IMR-90 (cell line): ENCODE measurements around the gene ERG. TPM values are rescaled to one million over a fixed set of nuclear protein-coding genes. Genes with fewer than 3 reads are reported as not detected.
A peak's percentile ranks its signal among the peaks of the same experiment; 100 is the strongest.

Experiments
- ATAC-seq: fragments of 200-7000 bp; cut with Tn5 transposase; 2 replicates; pipeline ENCODE4 v1.9.1; 2020; ENCODE audit warnings: low read depth, mild to moderate bottlenecking, moderate library complexity
- BruUV-seq: library from RNA; stranded (reverse); fragments of 400-500 nt; replicated peaks from 2 replicates; lab custom pipeline; 2021; lab: Mats Ljungman, UMichigan
- CTCF ChIA-PET: fragments of 300-600 bp; formaldehyde crosslinking; extraction: SDS; loops from one replicate; lab custom pipeline; 2021; ENCODE audit warnings: antibody characterized with exemption; lab: Yijun Ruan, JAX
- POLR2A ChIA-PET: fragments of 300-600 bp; sonication (Branson Sonifier 250); formaldehyde crosslinking; loops from one replicate; lab custom pipeline; 2022; ENCODE audit warnings: antibody characterized with exemption; ENCODE audit not compliant: unreplicated experiment; lab: Charles Lee
- DNase-seq: peaks from one replicate; pipeline ENCODE4 v3.0.0; 2013
- H2AFZ ChIP-seq: replicated peaks from 2 replicates; pipeline ENCODE3; 2013; ENCODE audit warnings: low read length, mild to moderate bottlenecking; ENCODE audit not compliant: poor library complexity
- H2AK5ac ChIP-seq: 2 replicates; pipeline ENCODE4 v1.6.1; 2013; ENCODE audit warnings: low read depth, low read length, inconsistent platforms
- H2AK9ac ChIP-seq: replicated peaks from 2 replicates; pipeline ENCODE3; 2013; ENCODE audit warnings: mild to moderate bottlenecking, low read depth, low read length, moderate library complexity; ENCODE audit not compliant: poor library complexity
- H2BK120ac ChIP-seq: 2 replicates; pipeline ENCODE4 v1.6.1; 2013; ENCODE audit warnings: low read depth, low read length, inconsistent platforms
- H2BK15ac ChIP-seq: 3 replicates; pipeline ENCODE4 v1.6.1; 2013; ENCODE audit warnings: low read depth, low read length, inconsistent platforms
- H2BK20ac ChIP-seq: 2 replicates; pipeline ENCODE4 v1.6.1; 2013; ENCODE audit warnings: low read depth, mild to moderate bottlenecking, inconsistent platforms, low read length, moderate library complexity
- H2BK5ac ChIP-seq: 2 replicates; pipeline ENCODE4 v1.6.1; 2013; ENCODE audit warnings: mild to moderate bottlenecking, low read depth, low read length, inconsistent platforms; ENCODE audit not compliant: poor library complexity, severe bottlenecking
- H3K14ac ChIP-seq: replicated peaks from 2 replicates; pipeline ENCODE4 v1.6.1; 2013; ENCODE audit warnings: low read depth, low read length, inconsistent platforms
- H3K18ac ChIP-seq: 2 replicates; pipeline ENCODE4 v1.6.1; 2013; ENCODE audit warnings: low read depth, low read length, control low read depth
- H3K23ac ChIP-seq: 2 replicates; pipeline ENCODE4 v1.6.1; 2013; ENCODE audit warnings: low read depth, low read length, inconsistent platforms
- H3K27ac ChIP-seq: 2 replicates; pipeline ENCODE4 v1.5.1; 2013; ENCODE audit warnings: mild to moderate bottlenecking, control low read depth, low read length; ENCODE audit not compliant: insufficient read depth
- H3K27me3 ChIP-seq: 2 replicates; pipeline ENCODE4 v1.6.1; 2013; ENCODE audit warnings: low read length; ENCODE audit not compliant: control insufficient read depth, insufficient read depth
- H3K36me3 ChIP-seq: 2 replicates; pipeline ENCODE4 v1.6.1; 2013; ENCODE audit warnings: low read length, mixed read lengths; ENCODE audit not compliant: control insufficient read depth, insufficient read depth
- H3K4ac ChIP-seq: 2 replicates; pipeline ENCODE4 v1.6.1; 2013; ENCODE audit warnings: low read depth, low read length, inconsistent platforms
- H3K4me1 ChIP-seq: 2 replicates; pipeline ENCODE4 v1.6.1; 2013; ENCODE audit warnings: low read length, mixed read lengths; ENCODE audit not compliant: control insufficient read depth, insufficient read depth
- H3K4me2 ChIP-seq: 2 replicates; pipeline ENCODE4 v1.6.1; 2013; ENCODE audit warnings: low read depth, mild to moderate bottlenecking, control low read depth, low read length, moderate library complexity
- H3K4me3 ChIP-seq: 2 replicates; pipeline ENCODE4 v1.5.1; 2013; ENCODE audit warnings: low read depth, mild to moderate bottlenecking, control low read depth, low read length, moderate library complexity; ENCODE audit not compliant: insufficient read depth
- H3K56ac ChIP-seq: 2 replicates; pipeline ENCODE4 v1.6.1; 2013; ENCODE audit warnings: low read length, inconsistent platforms; ENCODE audit not compliant: insufficient read depth; ENCODE audit errors: extremely low read depth
- H3K79me1 ChIP-seq, 2 experiments: 2 replicates each; pipeline ENCODE4 v1.6.1; 2013; ENCODE audit warnings: low read length in 2 of 2, inconsistent platforms in 1 of 2, low read depth in 1 of 2
- H3K9ac ChIP-seq: 2 replicates; pipeline ENCODE4 v1.6.1; 2013; ENCODE audit warnings: low read depth, low read length, control low read depth
- H3K9me1 ChIP-seq: 2 replicates; pipeline ENCODE4 v1.6.1; 2013; ENCODE audit warnings: low read length, inconsistent platforms; ENCODE audit not compliant: insufficient read depth
- H3K9me3 ChIP-seq: 2 replicates; pipeline ENCODE4 v1.6.1; 2013; ENCODE audit warnings: low read length; ENCODE audit not compliant: control insufficient read depth, insufficient read depth
- H4K20me1 ChIP-seq: 2 replicates; pipeline ENCODE4 v1.6.1; 2013; ENCODE audit warnings: low read length, inconsistent platforms; ENCODE audit not compliant: insufficient read depth
- H4K5ac ChIP-seq: 2 replicates; pipeline ENCODE4 v1.6.1; 2013; ENCODE audit warnings: mild to moderate bottlenecking, low read depth, low read length, control low read depth
- H4K8ac ChIP-seq, 2 experiments: 2 replicates each; pipeline ENCODE4 v1.6.1; 2013; ENCODE audit warnings: low read depth in 2 of 2, low read length in 2 of 2, control low read depth in 1 of 2, inconsistent platforms in 1 of 2
- H4K91ac ChIP-seq: 2 replicates; pipeline ENCODE4 v1.6.1; 2013; ENCODE audit warnings: low read depth, low read length, inconsistent platforms; ENCODE audit not compliant: insufficient read depth
- BHLHE40 ChIP-seq: fragments of 150-350 bp; IDR thresholded peaks from 2 replicates; pipeline ENCODE4 v1.6.1; 2016; ENCODE audit warnings: mild to moderate bottlenecking, low read depth, low read length
- FOS ChIP-seq: fragments of 150-350 bp; IDR thresholded peaks from 2 replicates; pipeline ENCODE4 v1.6.1; 2016; ENCODE audit warnings: low read depth, low read length
- MAZ ChIP-seq: IDR thresholded peaks from 2 replicates; pipeline ENCODE4 v1.6.1; 2012; ENCODE audit warnings: low read depth, mild to moderate bottlenecking, low read length, improper control_type of control experiment, moderate library complexity, borderline replicate concordance
- MXI1 ChIP-seq: IDR thresholded peaks from 2 replicates; pipeline ENCODE4 v1.6.1; 2012; ENCODE audit warnings: low read depth, mild to moderate bottlenecking, low read length, moderate library complexity, borderline replicate concordance
- NFE2L2 ChIP-seq: fragments of 150-350 bp; IDR thresholded peaks from 2 replicates; pipeline ENCODE4 v1.6.1; 2016; ENCODE audit warnings: low read depth, mild to moderate bottlenecking, low read length
- POLR2A ChIP-seq: IDR thresholded peaks from 2 replicates; pipeline ENCODE4 v1.6.1; 2012; ENCODE audit warnings: mild to moderate bottlenecking, low read depth, low read length
- RAD21 ChIP-seq: IDR thresholded peaks from 2 replicates; pipeline ENCODE4 v1.6.1; 2012; ENCODE audit warnings: low read length, improper control_type of control experiment
- RCOR1 ChIP-seq: IDR thresholded peaks from 2 replicates; pipeline ENCODE4 v1.6.1; 2012; ENCODE audit warnings: mild to moderate bottlenecking, low read length, improper control_type of control experiment; ENCODE audit not compliant: insufficient replicate concordance
- RFX5 ChIP-seq: IDR thresholded peaks from 2 replicates; pipeline ENCODE4 v1.8.0; 2012; ENCODE audit warnings: low read depth, mild to moderate bottlenecking, low read length, moderate library complexity
- WGBS, 2 experiments: methylation state at CpG; one replicate each; pipeline versions ENCODE4 v1.1.5 to v1.1.7; 2013; ENCODE audit warnings: missing lambda C conversion rate in 2 of 2; ENCODE audit not compliant: insufficient read length in 1 of 2; ENCODE audit errors: extremely low coverage in 2 of 2; 5-methylcytosine and 5-hydroxymethylcytosine counted together
- dilution Hi-C: fragments of 300-500 bp; cut with HindIII; formaldehyde crosslinking; loops from one replicate; pipeline ENCODE4 v1.14.3; 2018; ENCODE audit warnings: low sequenced_read_pairs; ENCODE audit not compliant: unreplicated experiment
- in situ Hi-C: fragments of 300-500 bp; cut with MboI; formaldehyde crosslinking; loops from 3 replicates; pipeline ENCODE4 v1.14.3; 2019; ENCODE audit warnings: low sequenced_read_pairs, inconsistent platforms, mixed read lengths
- intact Hi-C: fragments of 100-400 bp; cut with micrococcal nuclease; formaldehyde crosslinking; loops from 2 replicates; pipeline ENCODE4 v1.10.0; 2022
- polyA plus RNA-seq, 3 experiments: library from polyadenylated mRNA; depleted of rRNA; stranded (reverse); fragments of >200 nt; gene quantifications; 2 replicates each; pipeline ENCODE4 v1.2.3, GENCODE V29; 2012; ENCODE audit warnings: low replicate concordance in 1 of 3
- total RNA-seq: library from RNA; depleted of rRNA; stranded (reverse); fragments of >200 nt; gene quantifications from 2 replicates; pipeline ENCODE4 v1.2.3, GENCODE V29; 2012
- TF ChIP-seq, protein P1 (sequence below): conservative IDR thresholded peaks from 2 replicates; pipeline ENCODE4 v1.5.1; 2012; ENCODE audit warnings: mild to moderate bottlenecking, low read depth, low read length, improper control_type of control experiment
- TF ChIP-seq, protein P2 (sequence below): fragments of 150-350 bp; IDR thresholded peaks from 2 replicates; pipeline ENCODE4 v1.6.1; 2017; ENCODE audit warnings: mild to moderate bottlenecking, antibody characterized with exemption, low read length, low read depth
- TF ChIP-seq, protein P3 (sequence below): fragments of 150-350 bp; IDR thresholded peaks from 2 replicates; pipeline ENCODE4 v1.6.1; 2016; ENCODE audit warnings: low read depth, mild to moderate bottlenecking, low read length, moderate library complexity, borderline replicate concordance

ERG gene
- total and polyA plus RNA-seq, 2 of the 4 experiments (the other 2 are of a cell fraction), result not detected

DNA sequence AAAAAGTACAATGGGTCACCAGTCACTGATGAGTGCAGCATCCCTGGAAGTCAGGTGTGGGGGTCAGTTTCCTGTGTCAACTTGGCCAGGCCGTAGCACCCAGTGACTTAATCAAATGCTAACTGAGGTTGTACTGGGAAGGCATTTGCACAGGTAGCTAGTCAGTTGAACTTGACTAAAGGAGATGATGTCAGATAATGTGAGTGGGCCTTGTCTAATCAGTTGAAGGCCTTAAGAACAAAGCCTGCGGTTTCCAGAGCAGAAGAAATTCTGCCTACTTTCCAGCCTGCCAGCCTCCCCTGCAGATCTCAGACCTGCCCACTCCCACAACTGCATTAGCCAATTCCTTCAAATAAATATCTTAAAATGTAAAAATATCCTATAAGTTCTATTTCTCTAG lies 57.1 kb downstream of the ERG start:
- H3K4me2 ChIP-seq, result no peak overlapping the region
- no peak overlapping the region for H3K27ac ChIP-seq
- no peak overlapping the region for H3K4me3 ChIP-seq
- WGBS, 2 experiments, result no CpG with 5 or more reads among the region's 2 CpGs
- H3K56ac ChIP-seq, result no peak overlapping the region
- peaks cover 10% of the 10 kb centered on the region for H3K4me1 ChIP-seq
- ATAC-seq, result no peak
- dilution Hi-C loops (no loop called here), intact Hi-C loops (no loop called here), in situ Hi-C loops (no loop called here)
- POLR2A ChIA-PET, result no interaction called here
- TF ChIP-seq MAZ (no peak), RCOR1 (no peak), BHLHE40 (no peak), RAD21 (no peak), RFX5 (no peak), MXI1 (no peak), POLR2A (no peak), FOS (no peak), NFE2L2 (no peak)
- TF ChIP-seq, protein P1, sequence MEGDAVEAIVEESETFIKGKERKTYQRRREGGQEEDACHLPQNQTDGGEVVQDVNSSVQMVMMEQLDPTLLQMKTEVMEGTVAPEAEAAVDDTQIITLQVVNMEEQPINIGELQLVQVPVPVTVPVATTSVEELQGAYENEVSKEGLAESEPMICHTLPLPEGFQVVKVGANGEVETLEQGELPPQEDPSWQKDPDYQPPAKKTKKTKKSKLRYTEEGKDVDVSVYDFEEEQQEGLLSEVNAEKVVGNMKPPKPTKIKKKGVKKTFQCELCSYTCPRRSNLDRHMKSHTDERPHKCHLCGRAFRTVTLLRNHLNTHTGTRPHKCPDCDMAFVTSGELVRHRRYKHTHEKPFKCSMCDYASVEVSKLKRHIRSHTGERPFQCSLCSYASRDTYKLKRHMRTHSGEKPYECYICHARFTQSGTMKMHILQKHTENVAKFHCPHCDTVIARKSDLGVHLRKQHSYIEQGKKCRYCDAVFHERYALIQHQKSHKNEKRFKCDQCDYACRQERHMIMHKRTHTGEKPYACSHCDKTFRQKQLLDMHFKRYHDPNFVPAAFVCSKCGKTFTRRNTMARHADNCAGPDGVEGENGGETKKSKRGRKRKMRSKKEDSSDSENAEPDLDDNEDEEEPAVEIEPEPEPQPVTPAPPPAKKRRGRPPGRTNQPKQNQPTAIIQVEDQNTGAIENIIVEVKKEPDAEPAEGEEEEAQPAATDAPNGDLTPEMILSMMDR, result no peak
- TF ChIP-seq, protein P2, sequence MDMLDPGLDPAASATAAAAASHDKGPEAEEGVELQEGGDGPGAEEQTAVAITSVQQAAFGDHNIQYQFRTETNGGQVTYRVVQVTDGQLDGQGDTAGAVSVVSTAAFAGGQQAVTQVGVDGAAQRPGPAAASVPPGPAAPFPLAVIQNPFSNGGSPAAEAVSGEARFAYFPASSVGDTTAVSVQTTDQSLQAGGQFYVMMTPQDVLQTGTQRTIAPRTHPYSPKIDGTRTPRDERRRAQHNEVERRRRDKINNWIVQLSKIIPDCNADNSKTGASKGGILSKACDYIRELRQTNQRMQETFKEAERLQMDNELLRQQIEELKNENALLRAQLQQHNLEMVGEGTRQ, result no peak
- TF ChIP-seq, protein P3, sequence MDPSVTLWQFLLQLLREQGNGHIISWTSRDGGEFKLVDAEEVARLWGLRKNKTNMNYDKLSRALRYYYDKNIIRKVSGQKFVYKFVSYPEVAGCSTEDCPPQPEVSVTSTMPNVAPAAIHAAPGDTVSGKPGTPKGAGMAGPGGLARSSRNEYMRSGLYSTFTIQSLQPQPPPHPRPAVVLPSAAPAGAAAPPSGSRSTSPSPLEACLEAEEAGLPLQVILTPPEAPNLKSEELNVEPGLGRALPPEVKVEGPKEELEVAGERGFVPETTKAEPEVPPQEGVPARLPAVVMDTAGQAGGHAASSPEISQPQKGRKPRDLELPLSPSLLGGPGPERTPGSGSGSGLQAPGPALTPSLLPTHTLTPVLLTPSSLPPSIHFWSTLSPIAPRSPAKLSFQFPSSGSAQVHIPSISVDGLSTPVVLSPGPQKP, result no peak
- no peaks in the 10 kb centered on the region for H3K79me1 ChIP-seq
- H3K9ac ChIP-seq, result no peak overlapping the region
- peak overlapping the region; percentile 1 for H2AFZ ChIP-seq
- peaks cover 2% of the 10 kb centered on the region for H3K27me3 ChIP-seq
- H3K9me3 ChIP-seq, result no peaks in the 10 kb centered on the region
- CTCF ChIA-PET, result no interaction called here
- peak overlapping the region; percentile 3 for H2BK5ac ChIP-seq
- H4K8ac ChIP-seq, result no peak overlapping the region
- no TSS peak for BruUV-seq
- H2BK15ac ChIP-seq, result no peak overlapping the region
- peak overlapping the region; percentile 56; the same call in 1 of the 2 replicates for H4K91ac ChIP-seq
- no peak for DNase-seq
- H3K14ac ChIP-seq, result no peak overlapping the region
- H3K23ac ChIP-seq, result no peak overlapping the region
- H3K36me3 ChIP-seq, result no peaks in the 10 kb centered on the region
- H2BK20ac ChIP-seq, result peak overlapping the region; percentile 56; the same call in 1 of the 2 replicates
- no peak overlapping the region for H2AK9ac ChIP-seq
- peak overlapping the region; percentile 75 for H2BK120ac ChIP-seq
- peaks cover 7% of the 10 kb centered on the region; the same call in 1 of the 2 replicates for H3K9me1 ChIP-seq
- no peaks in the 10 kb centered on the region for H4K20me1 ChIP-seq
- 0 out of 2 replicates have a peak overlapping the region, but pooled peaks have one; percentile 75 for H2AK5ac ChIP-seq
- H3K18ac ChIP-seq, result no peak overlapping the region
- H4K5ac ChIP-seq, result no peak overlapping the region
- no peak overlapping the region; the same call in 1 of the 2 replicates for H3K4ac ChIP-seq
